OCI-LY3 (cell line): Measurements from ENCODE around the gene INTS6.

ENCODE experiments used
- CTCF ChIP-seq: fragments of 200-600, 300-600 bp; sonication (generic); IDR thresholded peaks from 2 replicates; pipeline ENCODE4 v1.5.1; 2014; ENCODE audit warnings: antibody characterized with exemption, low read length, low read depth
- EZH2phosphoT487 ChIP-seq: fragments of 200-600 bp; shearing (Covaris generic); IDR thresholded peaks from 2 replicates; pipeline ENCODE4 v1.6.1; 2018; ENCODE audit warnings: antibody characterized with exemption, mixed run types, low read depth

- TF ChIP-seq CTCF, result no peak
- no peak for TF ChIP-seq EZH2phosphoT487
These were observed 56.5 kb downstream of the INTS6 start for GRCh38 chr13:51396352-51396751.
